HT1080 (cell line): ENCODE measurements around the gene PI4KB. TPM values are rescaled to one million over a fixed set of nuclear protein-coding genes. Genes with fewer than 3 reads are reported as not detected.
A peak's percentile ranks its signal among the peaks of the same experiment; 100 is the strongest.
"Not testable (repeated sequence)": the region's sequence is repeated elsewhere in the genome, so short reads cannot be mapped to it uniquely, and the experiment has no call there.

ENCODE experiments used
- DNase-seq: peaks from one replicate; pipeline ENCODE4 v3.0.0-alpha.2; 2015; ENCODE audit warnings: low read depth
- total RNA-seq: library from RNA; depleted of rRNA; stranded (reverse); fragments of >200 nt; shearing (Covaris generic); gene quantifications from 2 replicates; pipeline ENCODE4 v1.2.3, GENCODE V29; 2014

PI4KB gene
- total RNA-seq, 1 experiment from 2014 or later: 50.0 TPM

DNA sequence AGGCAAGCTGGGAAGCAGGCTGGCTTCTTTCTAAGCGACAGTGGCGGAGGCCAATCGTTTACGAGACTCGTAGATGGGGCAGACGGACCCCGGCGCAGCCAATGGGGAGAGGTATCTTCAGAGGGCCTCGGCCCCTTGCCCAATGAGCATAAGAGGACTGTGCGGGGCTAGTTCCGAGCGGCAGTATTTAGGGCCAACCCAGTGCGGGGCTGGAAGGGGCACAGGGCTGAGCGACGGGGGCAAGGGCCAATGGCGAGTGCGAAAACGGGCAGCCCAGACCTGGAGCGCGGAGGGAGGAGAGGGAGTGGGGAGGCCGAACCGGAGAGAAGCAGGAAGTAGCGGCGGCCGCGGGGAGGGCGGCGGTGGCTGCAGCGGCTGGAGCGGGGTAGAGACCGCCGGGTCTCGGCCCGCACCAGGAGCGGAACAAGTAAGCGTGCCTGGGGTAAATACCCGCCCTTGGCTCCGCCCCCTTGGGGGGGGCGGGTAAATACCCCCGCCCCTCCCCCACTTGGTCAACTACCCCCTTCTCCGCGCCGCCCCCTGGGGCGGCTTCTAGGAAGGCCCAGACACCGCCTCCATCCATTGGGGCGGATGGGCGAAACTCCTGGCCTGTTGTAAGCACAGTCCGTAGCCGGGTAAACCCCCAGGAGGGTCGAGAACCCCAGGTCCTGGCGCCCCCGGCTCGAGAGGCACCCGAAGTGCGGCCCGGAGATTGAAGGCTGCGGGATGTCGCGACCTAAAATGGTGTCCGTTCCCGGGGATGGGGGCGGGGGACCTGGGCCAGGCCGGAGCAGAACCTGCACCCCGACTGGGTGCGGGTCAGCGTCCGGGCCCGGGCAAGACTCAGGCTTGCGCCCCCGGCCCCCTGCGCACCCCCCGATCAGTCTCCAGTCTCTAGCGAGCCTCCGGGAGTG, 45.0 kb downstream of the PI4KB start, which contains the start of gene ZNF687:
TSS of gene ZNF687 (plus strand) at position 331 of the 914 bp plus-strand sequence. CDS start 3,993 bp downstream, outside the sequence.
- DNase-seq: peak; percentile 100

DNA sequence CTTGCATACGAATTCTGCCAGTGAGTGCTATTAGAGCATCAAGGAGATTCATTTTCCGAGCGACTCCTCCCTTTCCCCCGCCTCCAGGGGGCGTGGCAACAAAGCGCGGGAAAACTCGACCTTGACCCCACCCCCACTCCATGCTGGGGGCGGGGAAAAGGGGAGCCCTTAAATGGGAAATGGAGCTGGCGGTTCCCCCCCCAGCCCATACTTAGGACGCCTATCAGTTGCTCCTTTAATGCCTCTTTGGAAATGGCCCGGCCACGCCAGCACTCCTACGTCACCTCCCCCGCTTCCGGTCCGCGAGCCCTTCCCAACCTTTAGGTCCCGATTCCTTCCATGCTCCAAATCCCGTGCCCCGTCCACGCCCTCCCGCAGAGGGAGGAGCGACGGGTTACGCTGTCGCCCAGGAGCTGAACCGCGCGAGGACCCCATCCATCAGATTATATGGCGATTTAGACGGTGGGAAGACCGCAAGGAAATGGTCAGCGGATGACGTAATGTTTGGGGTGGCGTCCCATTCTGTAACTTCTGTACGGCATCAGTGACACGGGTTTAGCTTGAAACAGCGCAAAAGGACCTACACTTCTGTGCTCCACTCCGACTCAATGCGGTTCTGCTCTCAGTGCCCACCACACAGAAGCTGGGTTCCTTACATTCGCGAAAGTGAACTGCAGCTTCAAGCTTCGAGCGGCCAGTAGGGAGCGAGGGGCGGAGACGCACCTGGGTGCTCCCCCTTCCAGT, 45.8 kb downstream of the PI4KB start:
- DNase-seq: peak; percentile 97

DNA sequence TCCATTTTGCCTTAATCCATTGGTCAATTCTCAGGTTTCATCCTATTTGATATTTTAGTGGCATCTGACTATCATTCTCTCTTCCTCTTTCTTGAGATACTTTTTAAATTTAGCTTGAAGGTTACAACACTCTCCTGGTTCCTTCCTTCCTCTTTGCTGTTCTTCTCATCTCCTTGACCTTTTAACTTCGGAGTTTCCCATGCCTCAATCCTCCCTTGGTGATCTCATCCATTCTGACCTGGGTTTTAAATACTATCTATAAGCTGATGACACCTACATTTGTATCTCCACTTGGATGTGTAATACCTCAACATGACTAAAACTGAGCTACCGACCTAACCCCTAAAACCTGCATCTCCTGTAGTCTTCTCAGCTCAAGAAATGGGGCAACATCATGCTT, 50.0 kb downstream of the PI4KB start:
- no peak for DNase-seq

DNA sequence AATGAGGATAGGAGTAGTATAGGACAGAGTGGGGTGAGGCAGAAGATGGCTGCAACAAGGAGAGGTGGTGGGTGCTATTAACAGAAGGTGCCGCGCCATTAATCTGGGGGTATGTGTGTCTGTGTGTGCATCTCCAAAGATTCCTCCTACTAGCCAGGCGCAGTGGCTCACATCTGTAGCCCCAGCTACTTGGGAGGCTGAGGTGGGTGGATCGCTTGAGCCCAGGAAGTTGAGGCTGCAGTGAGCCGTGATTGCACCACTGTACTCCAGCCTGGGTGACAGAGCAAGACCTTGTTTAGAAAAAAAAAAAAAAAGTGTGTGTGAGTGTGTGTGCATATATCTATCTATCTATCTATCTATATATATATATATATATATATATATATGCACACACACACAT, 51.9 kb downstream of the PI4KB start:
- not testable (repeated sequence) for DNase-seq

DNA sequence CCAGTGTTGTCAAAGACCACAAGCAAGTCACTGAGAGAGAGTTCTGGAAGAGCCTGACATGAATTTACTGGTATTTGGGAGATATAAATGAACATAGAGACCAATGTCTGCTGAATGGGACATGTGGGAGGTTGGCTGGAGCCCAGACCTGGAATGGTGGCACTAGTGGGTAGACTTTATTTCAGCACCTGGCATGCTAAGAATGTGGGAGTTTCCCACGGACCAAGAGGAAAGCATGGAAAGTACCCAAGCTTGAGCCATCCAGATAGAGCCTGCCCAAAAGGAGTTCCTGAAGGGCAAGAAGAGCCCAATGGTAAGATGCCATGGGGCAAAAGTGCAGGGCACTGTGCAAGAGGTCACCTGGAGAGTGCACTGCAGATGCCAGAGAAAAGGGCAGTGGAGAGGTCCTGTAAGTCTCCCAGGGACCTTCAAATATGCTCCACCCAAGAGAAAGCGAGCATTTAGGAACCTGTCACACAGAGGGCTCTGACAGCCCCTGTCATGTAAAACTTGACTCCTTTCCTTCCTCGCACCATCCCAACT, 53.2 kb downstream of the PI4KB start:
- DNase-seq: no peak

DNA sequence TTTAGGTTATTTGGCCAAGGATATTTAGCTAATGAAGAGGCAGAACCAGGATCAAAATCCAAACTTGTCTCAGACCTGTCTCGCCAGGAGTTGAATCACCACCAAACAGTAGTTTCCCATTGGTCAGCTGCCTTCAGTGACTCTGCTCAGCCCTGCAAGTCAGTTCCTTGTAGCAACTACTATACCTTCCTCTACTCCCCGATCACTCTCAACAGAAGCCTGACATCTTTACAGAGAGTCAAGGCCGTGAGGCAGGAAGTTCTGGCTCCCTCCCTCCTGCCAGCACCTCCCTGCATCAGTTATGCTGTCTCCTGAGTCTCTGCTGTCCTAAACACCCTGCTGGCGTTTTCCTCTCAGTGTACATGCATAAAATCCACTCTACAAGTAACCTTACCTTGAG, 59.5 kb downstream of the PI4KB start:
- DNase-seq: no peak

DNA sequence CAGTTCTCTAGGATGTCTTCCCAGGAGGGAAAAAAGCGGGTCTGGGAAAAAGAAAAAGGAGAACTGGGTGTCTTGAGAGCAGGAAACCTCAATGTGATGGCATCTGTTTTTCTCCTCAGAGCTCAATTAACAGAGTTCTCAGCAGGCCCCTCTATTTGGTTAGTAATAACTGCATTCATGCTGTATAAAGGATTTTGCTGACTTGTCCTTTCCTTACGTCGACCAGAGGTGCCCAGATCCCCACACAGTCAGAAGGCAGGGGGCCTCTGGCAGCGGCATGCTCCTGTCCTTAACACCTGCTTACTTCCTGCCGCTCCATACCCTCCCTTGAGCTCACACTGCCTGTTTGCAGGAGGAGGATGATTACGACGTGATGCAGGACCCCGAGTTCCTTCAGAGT, 60.4 kb downstream of the PI4KB start:
- DNase-seq: no peak

DNA sequence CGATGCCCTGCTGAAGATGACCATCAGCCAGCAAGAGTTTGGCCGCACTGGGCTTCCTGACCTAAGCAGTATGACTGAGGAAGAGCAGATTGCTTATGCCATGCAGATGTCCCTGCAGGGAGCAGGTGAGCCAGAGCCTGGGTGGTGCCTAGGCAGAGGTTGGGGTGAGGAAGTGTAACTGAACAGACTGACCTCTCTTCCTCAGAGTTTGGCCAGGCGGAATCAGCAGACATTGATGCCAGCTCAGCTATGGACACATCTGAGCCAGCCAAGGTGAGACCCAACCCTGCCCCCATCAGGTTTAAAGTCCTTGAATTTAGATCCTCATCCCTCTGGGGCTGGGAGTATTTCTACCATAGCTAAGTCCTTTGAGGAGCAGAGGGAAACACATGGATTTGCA, 60.9 kb downstream of the PI4KB start:
- DNase-seq: no peak

DNA sequence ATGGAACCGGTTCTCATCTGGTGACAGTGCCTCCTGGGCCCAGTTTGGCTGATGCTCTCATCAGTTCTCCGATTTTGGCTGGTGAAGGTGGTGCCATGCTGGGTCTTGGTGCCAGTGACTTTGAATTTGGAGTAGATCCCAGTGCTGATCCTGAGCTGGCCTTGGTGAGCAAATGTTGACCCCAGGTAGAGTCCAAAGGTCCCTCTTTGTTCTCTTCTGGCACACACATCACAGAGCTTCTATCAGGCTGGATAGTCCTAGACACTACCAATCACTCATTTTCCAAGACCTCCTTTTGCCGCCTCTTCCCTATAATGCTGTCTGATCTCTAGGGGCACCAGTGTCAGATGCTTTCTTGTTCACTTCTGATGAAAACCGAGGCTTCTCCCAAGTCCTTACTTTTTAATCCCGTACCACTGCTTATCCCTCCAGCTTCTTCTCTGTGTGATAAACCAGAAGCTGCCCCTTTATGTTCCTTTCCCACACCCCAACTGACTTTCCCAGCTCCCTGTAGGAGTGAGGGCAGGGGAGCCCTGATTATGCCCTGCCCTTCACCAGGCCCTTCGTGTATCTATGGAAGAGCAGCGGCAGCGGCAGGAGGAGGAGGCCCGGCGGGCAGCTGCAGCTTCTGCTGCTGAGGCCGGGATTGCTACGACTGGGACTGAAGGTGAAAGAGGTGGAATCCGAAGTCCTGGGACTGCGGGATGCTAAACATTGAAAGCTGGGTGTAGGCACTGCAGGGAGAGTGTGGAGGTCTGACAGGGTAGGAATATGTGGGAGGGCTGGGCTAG, 61.6 kb downstream of the PI4KB start:
- no peak for DNase-seq

DNA sequence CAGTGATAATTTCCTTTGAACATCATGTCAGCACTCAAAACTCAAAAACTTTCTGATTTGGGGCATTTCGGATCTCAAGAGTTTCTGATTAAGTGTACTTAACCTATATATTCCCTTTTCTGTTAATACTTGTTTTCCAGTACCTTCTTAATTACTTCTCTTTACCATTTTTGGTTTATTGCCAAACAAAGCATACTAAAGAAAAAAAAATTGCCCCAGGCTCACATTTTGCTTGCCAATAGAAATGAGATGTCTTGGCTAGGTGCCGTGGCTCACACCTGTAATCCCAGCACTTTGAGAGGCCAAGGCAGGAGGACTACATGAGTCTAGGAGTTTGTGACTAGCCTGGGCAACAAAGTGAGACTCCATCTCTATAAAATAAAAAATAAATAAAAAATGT, 67.9 kb downstream of the PI4KB start:
- no peak for DNase-seq

DNA sequence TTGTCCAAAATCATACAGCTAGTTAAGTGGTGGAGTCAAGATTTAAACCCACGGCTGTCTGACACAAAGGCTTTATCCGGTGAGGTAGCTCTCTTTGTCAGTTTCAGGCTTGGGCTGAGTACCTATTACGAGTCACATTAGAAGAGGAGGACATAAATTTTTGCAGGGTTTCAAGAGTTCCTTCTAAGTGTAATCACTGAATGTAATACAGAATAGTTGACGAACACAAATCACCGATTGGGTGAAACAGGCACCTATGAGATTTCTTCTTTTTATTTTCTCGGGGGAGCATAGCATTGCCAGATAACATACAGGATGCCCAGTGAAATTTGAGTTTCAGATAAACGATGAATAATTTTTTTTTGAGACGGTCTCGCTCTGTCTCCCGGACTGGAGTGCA, 71.8 kb downstream of the PI4KB start:
- DNase-seq: no peak

DNA sequence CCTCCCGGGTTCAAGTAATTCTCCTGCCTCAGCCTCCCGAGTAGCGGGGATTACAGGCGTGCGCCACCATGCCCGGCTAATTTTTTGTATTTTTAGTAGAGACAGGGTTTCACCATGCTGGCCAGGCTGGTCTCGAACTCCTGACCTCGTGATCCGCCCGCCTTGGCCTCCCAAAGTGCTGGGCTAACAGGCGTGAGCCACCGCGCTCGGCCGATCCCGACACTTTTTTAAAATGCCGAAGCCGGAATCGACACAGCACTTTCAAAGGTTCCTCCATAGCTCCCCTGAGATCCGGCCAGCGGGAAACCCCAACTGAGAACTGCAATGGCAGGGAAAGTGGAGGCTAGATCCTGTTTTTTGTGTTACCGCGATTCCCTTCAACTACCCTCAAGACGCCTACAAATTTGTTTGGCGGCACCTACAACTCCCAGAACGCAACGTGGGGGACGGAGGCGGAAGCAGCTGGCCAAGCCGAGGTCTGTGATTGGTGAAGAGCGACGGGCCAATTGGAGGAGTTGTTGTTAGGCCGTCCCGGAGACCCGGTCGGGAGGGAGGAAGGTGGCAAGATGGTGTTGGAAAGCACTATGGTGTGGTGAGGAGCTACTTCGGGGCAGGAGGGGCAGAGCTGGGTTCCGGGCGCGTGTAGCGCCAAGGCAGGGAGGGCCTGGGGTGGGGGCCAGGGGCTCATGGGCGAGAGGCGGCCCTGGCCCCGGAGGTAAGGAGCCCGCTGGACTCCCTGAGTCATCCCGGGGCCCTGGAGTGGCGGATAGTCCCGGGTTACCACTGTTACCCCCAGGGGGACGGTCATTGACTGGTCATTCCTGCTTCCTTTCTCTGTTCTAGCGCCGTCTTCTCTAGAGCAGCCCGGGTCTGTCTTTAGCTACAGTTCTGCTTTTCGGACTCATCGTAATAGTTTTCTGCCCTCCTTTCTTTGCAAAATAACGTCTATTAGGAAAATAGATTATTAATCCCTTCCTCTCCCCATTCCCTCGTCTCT, 72.7 kb downstream of the PI4KB start, which contains the start of gene PSMD4:
TSS of gene PSMD4 (plus strand) at position 518 of the 997 bp plus-strand sequence. CDS start at position 567, 49 bp downstream.
- DNase-seq: peak; percentile 94

DNA sequence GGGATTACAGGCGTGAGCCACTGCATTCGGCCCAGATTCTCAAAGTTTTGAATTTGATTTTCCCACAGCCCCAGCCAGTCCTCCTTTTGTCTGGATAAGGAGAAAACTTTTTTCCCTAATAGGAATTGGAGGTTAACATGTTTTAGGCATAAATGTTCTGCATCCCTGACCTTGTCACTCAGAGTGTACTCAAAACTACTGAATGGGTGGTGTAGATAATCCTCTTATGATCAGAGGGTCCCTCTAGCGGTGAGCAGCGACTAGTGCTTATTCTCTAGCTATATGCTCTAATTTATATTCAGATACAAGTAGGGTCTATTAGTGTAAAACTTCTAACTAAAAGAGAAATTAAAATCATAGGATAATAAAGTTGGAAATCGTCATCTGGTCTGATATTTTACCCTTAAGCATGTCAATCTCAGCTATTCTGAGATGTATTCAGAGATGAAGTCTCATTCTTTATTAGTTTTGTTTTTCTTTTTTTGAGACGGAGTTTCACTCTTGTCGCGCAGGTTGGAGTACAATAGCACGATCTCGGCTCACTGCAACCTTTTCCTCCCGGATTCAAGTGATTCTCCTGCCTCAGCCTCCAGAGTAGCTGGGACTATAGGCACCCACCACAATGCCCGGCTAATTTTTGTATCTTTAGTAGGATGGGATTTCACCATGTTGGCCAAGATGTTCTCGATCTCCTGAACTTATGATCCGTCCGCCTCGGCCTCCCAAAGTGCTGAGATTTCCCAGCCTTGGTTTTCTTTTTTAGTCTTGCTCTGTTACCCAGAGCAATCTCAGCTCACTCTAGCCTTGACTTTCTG, 75.4 kb downstream of the PI4KB start:
- peak; percentile 66 for DNase-seq

DNA sequence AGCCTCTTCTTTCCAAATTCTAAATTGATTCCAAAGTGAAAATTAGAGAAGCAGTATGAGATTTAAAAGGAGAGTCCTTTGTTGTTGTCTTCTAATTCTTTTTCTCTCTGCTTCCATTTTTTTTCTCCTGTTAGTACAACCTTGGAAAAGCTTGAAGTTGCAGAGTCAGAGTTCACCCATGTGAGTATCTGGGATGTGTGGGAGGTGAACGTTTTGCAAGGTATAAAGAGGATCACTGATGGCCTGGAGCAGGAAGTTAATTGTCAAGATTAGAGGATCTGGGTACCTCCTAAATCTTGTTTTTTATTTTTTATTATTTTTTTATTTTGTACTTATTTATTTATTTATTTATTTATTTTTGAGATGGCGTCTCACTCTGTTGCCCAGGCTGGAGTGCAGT, 80.4 kb downstream of the PI4KB start:
- DNase-seq: no peak

DNA sequence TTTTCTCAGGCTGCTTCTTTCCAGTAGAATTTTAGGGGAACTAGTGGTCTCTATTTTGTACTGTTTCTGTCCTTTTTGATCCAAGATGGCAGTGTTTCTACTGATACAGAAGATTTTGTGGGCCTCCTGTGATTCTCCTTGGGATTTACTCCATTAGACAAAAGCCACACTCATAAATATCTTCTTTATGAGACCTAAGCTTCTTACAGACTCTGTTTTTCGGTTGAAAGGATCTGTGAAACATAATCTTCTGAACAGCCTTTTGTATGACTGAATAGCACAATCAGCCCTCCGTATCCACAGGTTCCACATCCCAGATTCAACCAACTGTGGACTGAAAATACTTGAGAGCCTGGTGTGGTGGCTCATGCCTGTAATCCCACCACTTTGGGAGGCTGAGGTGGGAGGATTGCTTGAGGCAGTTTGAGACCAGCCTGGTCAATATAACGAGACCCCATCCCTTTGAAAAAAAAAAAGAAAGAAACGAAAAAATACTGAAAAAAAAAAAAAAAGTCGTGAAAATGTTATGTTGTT, 83.5 kb downstream of the PI4KB start:
- DNase-seq: no peak

DNA sequence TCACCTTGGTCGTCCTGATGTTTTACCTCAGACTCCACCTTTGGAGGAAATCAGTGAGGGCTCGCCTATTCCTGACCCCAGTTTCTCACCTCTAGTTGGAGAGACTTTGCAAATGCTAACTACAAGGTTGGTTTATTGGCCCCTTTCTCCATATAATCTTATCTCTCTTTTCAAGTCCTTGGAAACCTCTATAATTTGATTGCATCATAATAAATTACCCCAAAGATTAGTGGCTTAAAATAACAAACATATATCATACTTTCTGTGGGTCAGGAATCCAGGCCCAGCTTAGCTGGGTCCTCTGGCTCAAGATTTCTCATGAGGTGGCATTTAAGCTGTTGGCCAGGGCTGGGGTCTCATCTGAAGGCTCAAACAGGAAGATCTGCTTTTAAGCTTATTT, 84.8 kb downstream of the PI4KB start:
- no peak for DNase-seq
